Upper lobe of right lung (tissue), 1 donor: ENCODE measurements around the gene ZDHHC1. TPM values are rescaled to one million over a fixed set of nuclear protein-coding genes. Genes with fewer than 3 reads are reported as not detected.

Experiments used
- ATAC-seq: fragments of 200-7000 bp; cut with Tn5 transposase; one replicate; pipeline ENCODE4 v1.9.1; 2020; ENCODE audit warnings: mild to moderate bottlenecking, moderate library complexity
- DNase-seq: peaks from one replicate; pipeline ENCODE4 v3.0.0-alpha.2; 2020
- H3K27ac ChIP-seq: fragments of 200-600 bp; one replicate; pipeline ENCODE4 v1.8.0; 2022
- H3K27me3 ChIP-seq: fragments of 200-600 bp; one replicate; pipeline ENCODE4 v1.8.0; 2022; ENCODE audit warnings: mild to moderate bottlenecking
- H3K36me3 ChIP-seq: fragments of 200-600 bp; one replicate; pipeline ENCODE4 v1.8.0; 2022
- H3K4me1 ChIP-seq: fragments of 200-600 bp; one replicate; pipeline ENCODE4 v1.8.0; 2022
- H3K4me3 ChIP-seq: fragments of 200-600 bp; one replicate; pipeline ENCODE4 v1.8.0; 2022; ENCODE audit warnings: mild to moderate bottlenecking
- H3K9me3 ChIP-seq: fragments of 200-600 bp; one replicate; pipeline ENCODE4 v1.8.0; 2022
- intact Hi-C: fragments of 100-400 bp; cut with DNase I; formaldehyde crosslinking; loops from one replicate; pipeline ENCODE4 v1.11.0; 2022
- total RNA-seq: library from RNA; stranded (reverse); fragmentation: NEBNext Ultra II Directional; extraction: Animal tissue kit (Norgen Biotek cat#: 25700); gene quantifications from one replicate; pipeline ENCODE4 v1.2.1, GENCODE V29; 2021
- TF ChIP-seq, protein P1 (sequence below): fragments of 200-600 bp; IDR thresholded peaks from one replicate; pipeline ENCODE4 v1.8.0; 2022; ENCODE audit warnings: antibody characterized with exemption
- donor health status: DM: no; HTN: yes; CAD: no; lungs with severe emphysema.

The ZDHHC1 gene
- total RNA-seq, 1 donor from 2014 or later, result 11.1 TPM

DNA sequence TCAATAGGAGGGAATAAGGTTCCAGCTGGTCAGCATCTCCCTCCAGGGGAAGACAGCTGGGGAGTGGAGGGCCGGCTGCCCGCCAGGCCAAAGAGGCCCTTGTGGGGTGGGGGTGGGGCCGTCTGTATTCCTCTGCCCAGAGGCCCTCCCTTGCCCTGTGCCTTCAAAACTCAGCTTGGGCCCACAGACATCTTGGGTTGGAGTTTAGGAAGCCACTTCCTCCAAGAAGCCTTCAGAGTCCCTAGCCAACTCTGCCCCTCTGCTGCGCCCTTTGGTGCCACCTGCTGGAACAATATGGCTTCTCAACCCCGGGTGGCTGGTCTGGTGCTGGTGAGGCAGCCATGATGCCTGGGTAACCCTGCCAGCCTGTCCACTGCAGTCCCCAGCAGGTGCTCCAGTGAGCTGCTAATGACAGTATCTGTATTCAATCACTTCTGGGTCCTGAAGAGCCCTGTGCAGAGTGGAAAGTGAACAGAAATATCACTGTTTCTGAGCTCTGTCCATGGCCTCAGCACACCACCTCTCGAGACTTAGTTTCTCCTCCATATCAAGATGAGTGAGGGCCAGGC lies 31.3 kb upstream of the ZDHHC1 start:
- peak; percentile 37 for ATAC-seq
- H3K4me1 ChIP-seq, result peaks cover 68% of the 10 kb centered on the region
- H3K27me3 ChIP-seq, result no peaks in the 10 kb centered on the region
- H3K4me3 ChIP-seq, result no peak overlapping the region
- TF ChIP-seq, protein P1, sequence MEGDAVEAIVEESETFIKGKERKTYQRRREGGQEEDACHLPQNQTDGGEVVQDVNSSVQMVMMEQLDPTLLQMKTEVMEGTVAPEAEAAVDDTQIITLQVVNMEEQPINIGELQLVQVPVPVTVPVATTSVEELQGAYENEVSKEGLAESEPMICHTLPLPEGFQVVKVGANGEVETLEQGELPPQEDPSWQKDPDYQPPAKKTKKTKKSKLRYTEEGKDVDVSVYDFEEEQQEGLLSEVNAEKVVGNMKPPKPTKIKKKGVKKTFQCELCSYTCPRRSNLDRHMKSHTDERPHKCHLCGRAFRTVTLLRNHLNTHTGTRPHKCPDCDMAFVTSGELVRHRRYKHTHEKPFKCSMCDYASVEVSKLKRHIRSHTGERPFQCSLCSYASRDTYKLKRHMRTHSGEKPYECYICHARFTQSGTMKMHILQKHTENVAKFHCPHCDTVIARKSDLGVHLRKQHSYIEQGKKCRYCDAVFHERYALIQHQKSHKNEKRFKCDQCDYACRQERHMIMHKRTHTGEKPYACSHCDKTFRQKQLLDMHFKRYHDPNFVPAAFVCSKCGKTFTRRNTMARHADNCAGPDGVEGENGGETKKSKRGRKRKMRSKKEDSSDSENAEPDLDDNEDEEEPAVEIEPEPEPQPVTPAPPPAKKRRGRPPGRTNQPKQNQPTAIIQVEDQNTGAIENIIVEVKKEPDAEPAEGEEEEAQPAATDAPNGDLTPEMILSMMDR, result peak; percentile 39
- intact Hi-C loops, result no loop called here
- H3K27ac ChIP-seq, result no peak overlapping the region
- no peaks in the 10 kb centered on the region for H3K9me3 ChIP-seq
- DNase-seq, result no peak
- peaks cover 68% of the 10 kb centered on the region for H3K36me3 ChIP-seq

DNA sequence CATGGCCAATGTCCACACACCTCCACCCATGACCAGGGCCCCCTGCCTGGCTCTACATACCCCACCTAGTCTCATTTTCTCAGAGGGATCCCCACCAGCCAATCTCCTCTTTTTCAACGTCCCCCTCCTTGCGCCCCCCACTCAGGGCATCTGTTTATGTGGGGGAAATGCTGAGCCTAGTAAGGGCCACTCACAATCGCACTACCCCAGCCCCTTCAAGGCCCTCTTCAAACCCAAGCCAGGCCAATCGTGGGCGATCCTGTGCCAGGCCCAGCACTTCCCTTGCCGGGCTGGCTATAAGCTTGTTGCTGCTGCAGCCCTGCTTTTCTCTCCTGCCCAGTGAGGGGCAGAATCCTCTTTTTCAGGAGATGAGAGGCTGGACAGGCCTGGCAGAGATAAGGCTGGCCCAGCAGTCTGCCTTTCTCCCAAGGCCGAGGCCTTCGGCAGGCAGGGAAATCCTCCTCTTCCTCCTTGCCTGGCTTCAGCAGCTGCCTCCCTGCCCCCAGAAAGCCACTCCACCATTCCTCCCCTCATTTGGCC lies 30.8 kb upstream of the ZDHHC1 start:
- H3K36me3 ChIP-seq, result peaks cover 68% of the 10 kb centered on the region
- no peak for DNase-seq

DNA sequence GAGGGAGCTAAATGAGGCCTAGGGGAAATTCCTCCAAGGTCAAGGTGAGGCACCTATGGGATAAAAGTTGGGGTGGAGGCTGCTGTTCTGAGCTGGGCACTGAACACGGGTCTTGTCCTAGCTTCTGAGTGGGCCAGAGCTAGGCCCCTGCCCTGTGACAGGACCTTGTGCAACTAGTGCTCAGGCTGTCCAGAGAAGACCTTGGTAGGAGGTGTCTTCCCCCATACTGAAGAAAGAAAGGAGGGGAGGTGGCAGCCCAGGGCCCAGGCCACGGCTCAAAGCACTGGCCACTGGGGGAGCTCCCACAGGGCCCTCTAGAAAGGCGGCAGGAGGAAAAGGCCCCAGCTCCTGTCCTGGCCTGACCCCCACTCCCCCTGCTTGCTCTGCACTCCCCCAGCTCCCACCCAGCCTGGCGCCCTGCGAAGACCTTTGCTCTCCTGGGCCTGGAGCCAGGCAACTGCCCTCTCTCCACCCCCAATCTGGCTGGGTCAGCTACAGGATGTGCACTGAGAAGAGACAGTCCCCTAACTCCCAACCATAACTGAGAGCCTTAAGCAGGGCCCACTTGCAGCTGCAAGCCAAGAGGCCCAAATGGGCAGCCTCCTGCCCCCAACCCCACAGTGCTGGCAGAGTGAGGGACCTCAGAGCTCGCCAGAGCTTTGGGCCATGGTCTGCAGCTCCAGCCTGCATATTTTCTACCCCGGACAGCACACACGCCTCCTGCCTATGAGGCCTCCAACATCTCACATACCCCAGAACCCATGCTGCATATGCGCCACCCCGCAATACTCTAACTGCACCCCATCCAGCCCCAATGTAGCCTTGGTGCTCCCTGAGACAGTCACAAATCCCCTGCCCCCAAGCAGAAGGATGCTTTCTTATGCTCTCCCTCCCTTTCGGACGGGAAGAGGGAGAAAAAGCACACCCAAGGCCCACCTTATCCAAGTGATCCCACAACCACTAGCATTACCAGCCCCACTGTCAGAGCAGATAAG lies 29.9 kb upstream of the ZDHHC1 start:
- no peaks in the 10 kb centered on the region for H3K27me3 ChIP-seq
- intact Hi-C loops, result no loop called here
- no peak overlapping the region for H3K4me3 ChIP-seq
- H3K36me3 ChIP-seq, result peaks cover 65% of the 10 kb centered on the region
- DNase-seq (no peak), ATAC-seq (peak; percentile 3)
- H3K27ac ChIP-seq, result peak overlapping the region; percentile 52
- TF ChIP-seq, protein P1, result no peak
- peaks cover 66% of the 10 kb centered on the region for H3K4me1 ChIP-seq
- no peaks in the 10 kb centered on the region for H3K9me3 ChIP-seq

More for the DNA sequence above, 30.8 kb upstream of the ZDHHC1 start:
- no peaks in the 10 kb centered on the region for H3K27me3 ChIP-seq
- intact Hi-C loops, result no loop called here
- ATAC-seq, result no peak
- no peak overlapping the region for H3K4me3 ChIP-seq
- H3K27ac ChIP-seq, result peak overlapping the region; percentile 52
- H3K9me3 ChIP-seq, result no peaks in the 10 kb centered on the region
- H3K4me1 ChIP-seq, result peaks cover 66% of the 10 kb centered on the region
- TF ChIP-seq, protein P1, result no peak

DNA sequence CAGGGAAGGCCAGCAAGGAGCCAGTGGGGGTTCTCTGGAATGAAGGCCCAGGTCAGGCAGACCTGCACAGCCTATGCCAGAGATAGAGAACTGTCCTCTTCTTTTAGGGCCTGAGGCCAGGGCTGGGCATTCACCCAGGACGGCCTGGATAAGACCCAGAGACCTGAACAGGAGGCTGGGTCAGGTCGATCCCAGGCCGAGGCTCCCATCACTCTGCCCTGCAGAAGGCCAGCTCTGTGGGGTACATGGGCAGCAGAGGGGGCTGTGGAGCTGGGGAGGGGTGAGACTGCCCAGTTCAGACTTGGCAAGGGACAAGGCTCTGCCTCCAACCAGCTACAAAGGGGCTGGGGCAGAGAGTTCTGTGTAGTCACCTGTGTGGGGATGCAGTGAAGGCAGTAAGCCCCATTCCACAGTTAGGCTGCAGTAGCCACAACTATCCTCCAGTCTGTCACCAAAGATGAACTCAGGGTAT lies 29.2 kb upstream of the ZDHHC1 start:
- H3K9me3 ChIP-seq, result no peaks in the 10 kb centered on the region
- no peak for DNase-seq
- ATAC-seq, result no peak
- peaks cover 66% of the 10 kb centered on the region for H3K4me1 ChIP-seq
- H3K36me3 ChIP-seq, result peaks cover 60% of the 10 kb centered on the region
- peak overlapping the region; percentile 47 for H3K27ac ChIP-seq
- no peak overlapping the region for H3K4me3 ChIP-seq
- no peaks in the 10 kb centered on the region for H3K27me3 ChIP-seq
- intact Hi-C loops, result no loop called here
- TF ChIP-seq, protein P1, result peak; percentile 5

DNA sequence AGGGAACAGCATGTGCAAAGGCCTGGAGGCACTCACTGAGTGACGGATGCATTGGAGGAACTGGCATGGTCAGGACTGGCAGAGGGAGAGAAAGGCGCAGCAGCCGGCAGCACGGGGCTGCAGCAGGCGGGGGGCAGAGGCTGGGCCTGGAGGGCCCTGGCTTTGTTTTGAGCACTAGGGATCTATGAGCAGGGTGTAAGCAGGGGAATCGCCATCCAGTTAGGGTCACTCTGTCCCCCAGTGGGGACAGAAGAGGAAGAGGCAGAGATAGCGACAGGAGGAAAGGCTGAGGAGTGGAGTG lies 28.8 kb upstream of the ZDHHC1 start:
- no peak overlapping the region for H3K27ac ChIP-seq
- H3K4me1 ChIP-seq, result peaks cover 66% of the 10 kb centered on the region
- no peaks in the 10 kb centered on the region for H3K9me3 ChIP-seq
- DNase-seq, result no peak
- TF ChIP-seq, protein P1, result no peak
- H3K4me3 ChIP-seq, result no peak overlapping the region
- H3K36me3 ChIP-seq, result peaks cover 59% of the 10 kb centered on the region
- intact Hi-C loops, result no loop called here
- no peak for ATAC-seq
- no peaks in the 10 kb centered on the region for H3K27me3 ChIP-seq
